Left lung (tissue), 10 donors: ENCODE data around the gene ST6GALNAC3. TPM values are rescaled to one million over a fixed set of nuclear protein-coding genes. Genes with fewer than 3 reads are reported as not detected.

Experiments used
- ATAC-seq: fragments of 200-7000 bp; cut with Tn5 transposase; one replicate; pipeline ENCODE4 v1.9.1; 2020; ENCODE audit warnings: moderate library complexity
- DNase-seq, 4 donors: peaks; one replicate each; pipeline ENCODE4 v3.0.0-alpha.2; 2013 to 2020
- H3K27ac ChIP-seq, 2 donors: fragments of 200-600 bp; sonication (generic) in 1 of 2; one replicate each; pipeline versions ENCODE4 v1.5.0 to v1.8.0; 2020 to 2021
- H3K27me3 ChIP-seq, 2 donors: fragments of 200-600 bp; sonication (generic) in 1 of 2; one replicate each; pipeline versions ENCODE4 v1.5.0 to v1.8.0; 2020 to 2021
- H3K36me3 ChIP-seq, 2 donors: fragments of 200-600 bp; sonication (generic) in 1 of 2; one replicate each; pipeline versions ENCODE4 v1.5.0 to v1.8.0; 2020 to 2021
- H3K4me1 ChIP-seq, 2 donors: fragments of 200-600 bp; one replicate each; pipeline ENCODE4 v1.8.0; 2021
- H3K4me3 ChIP-seq, 2 donors: fragments of 200-600 bp; sonication (generic) in 1 of 2; one replicate each; pipeline versions ENCODE4 v1.5.0 to v1.8.0; 2020 to 2021; ENCODE audit warnings: mild to moderate bottlenecking in 1 of 2
- H3K9me3 ChIP-seq, 2 donors: fragments of 200-600 bp; sonication (generic) in 1 of 2; one replicate each; pipeline versions ENCODE4 v1.5.0 to v1.8.0; 2020 to 2021
- intact Hi-C, 2 donors: fragments of 100-400 bp; cut with DNase I; formaldehyde crosslinking; loops; one replicate each; pipeline versions ENCODE4 v1.11.2 to v1.14.2; 2022
- polyA plus RNA-seq, 6 donors: library from polyadenylated mRNA; unstranded; fragments of 120-200 nt; gene quantifications; one replicate each; pipeline ENCODE4 v1.2.1, GENCODE V29; 2013; ENCODE audit not compliant: insufficient read length in 6 of 6
- total RNA-seq, 2 donors: library from RNA; stranded (reverse); fragmentation: NEBNext Ultra II Directional; extraction: Animal tissue kit (Norgen Biotek cat#: 25700); gene quantifications; one replicate each; pipeline ENCODE4 v1.2.1, GENCODE V29; 2021
- TF ChIP-seq, protein P1 (sequence below), 2 donors: fragments of 200-600 bp; sonication (generic) in 1 of 2; IDR thresholded peaks; one replicate each; pipeline versions ENCODE4 v1.5.0 to v1.8.0; 2021; ENCODE audit warnings: antibody characterized with exemption in 2 of 2
- donor health status: DM: no; HTN: yes; CAD: no.
- donor health status: DM: no; HTN: no; CAD: no.

The ST6GALNAC3 gene
- total and polyA plus RNA-seq, 8 donors: 3.4 to 37.7 (median 30.1) TPM

DNA sequence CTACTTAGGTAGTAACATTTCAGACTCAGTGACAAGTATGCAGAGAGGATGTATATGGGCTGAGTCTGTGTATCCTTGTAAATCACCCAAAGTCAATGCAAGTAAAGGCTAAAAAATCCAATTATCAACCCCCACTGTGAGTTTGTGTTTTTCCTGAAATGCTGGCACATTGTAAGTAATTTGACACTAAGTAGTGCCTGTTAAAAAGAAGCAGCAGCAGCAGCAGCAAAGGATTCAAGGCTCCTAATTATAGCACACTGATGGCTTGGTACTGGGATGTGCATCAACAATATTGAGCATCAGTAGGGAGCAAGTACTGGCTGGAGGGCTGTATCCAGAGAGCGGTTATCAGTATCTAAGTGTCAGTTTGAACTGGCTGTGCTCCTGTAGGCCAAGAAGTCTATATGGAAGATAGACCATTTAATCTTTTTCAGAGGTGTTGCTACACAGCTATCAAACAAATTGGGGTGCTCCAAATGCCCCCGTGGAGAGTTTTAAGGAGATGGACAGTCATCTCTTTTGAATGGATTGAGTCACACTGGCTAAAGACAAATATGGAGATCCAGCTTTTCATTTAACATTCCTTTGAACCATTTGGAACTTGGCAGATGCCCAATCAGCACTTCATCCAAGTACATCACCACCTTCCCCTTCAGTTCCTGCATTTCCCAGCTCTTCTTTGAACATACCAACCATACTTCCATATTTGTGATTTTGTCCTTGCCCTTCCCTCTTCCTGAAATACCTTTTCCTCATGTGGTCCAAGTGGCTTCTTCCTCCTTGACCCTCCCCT lies 551.5 kb downstream of the ST6GALNAC3 start:
- Histone ChIP-seq H3K27me3 (no peaks in the 10 kb centered on the region), H3K9me3 (no peaks in the 10 kb centered on the region), H3K4me3 (no peak overlapping the region), H3K4me1 (no peaks in the 10 kb centered on the region), H3K27ac (no peak overlapping the region), H3K36me3 (no peaks in the 10 kb centered on the region)
- intact Hi-C loops: no loop called here
- ATAC-seq (no peak), DNase-seq (no peak)
- TF ChIP-seq, protein P1, sequence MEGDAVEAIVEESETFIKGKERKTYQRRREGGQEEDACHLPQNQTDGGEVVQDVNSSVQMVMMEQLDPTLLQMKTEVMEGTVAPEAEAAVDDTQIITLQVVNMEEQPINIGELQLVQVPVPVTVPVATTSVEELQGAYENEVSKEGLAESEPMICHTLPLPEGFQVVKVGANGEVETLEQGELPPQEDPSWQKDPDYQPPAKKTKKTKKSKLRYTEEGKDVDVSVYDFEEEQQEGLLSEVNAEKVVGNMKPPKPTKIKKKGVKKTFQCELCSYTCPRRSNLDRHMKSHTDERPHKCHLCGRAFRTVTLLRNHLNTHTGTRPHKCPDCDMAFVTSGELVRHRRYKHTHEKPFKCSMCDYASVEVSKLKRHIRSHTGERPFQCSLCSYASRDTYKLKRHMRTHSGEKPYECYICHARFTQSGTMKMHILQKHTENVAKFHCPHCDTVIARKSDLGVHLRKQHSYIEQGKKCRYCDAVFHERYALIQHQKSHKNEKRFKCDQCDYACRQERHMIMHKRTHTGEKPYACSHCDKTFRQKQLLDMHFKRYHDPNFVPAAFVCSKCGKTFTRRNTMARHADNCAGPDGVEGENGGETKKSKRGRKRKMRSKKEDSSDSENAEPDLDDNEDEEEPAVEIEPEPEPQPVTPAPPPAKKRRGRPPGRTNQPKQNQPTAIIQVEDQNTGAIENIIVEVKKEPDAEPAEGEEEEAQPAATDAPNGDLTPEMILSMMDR (IDR thresholded peaks at IDR 0.05): no peak

DNA sequence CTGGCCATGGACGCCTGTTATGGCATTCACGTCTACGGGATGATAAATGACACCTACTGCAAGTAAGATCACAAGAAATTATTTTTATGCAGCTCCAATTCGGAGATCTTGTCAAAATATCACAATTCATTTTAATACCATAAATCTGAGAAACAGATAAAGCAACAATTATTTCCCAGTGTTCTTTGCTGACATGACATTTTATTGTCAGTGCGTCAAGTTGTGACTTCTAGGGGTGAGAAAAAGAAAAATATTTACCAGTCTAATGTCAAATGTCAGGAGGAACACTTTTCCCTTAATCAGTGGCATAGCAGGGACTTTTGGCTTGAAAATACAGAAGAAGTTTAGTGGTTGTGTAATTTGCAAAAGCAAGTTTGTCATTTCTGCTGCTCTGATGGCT lies 553.0 kb downstream of the ST6GALNAC3 start:
- no peak overlapping the region for H3K4me3 ChIP-seq
- H3K9me3 ChIP-seq: no peaks in the 10 kb centered on the region
- DNase-seq (no peak), ATAC-seq (no peak)
- intact Hi-C loops: no loop called here
- H3K27me3 ChIP-seq: no peaks in the 10 kb centered on the region
- H3K4me1 ChIP-seq: no peaks in the 10 kb centered on the region
- TF ChIP-seq, protein P1 (IDR thresholded peaks at IDR 0.05): no peak
- no peaks in the 10 kb centered on the region for H3K36me3 ChIP-seq
- no peak overlapping the region for H3K27ac ChIP-seq

DNA sequence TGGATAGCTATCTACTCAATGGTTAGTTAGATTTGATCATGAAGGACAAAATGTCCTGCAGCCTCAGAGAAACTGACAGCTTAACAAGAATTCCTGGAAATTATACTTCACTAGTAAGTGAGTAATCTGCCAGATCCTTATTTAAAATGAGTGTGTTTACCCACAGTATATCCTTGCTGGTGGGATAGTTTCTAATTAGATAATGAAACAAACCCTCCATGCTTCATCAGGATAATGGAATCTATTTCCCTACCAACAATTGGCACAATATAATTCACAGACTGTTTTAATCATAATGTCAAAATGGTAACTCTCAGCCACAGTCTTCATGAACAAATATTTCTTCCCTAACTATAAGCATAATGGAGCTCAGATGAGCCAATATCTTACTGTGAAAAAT lies 553.4 kb downstream of the ST6GALNAC3 start:
- Histone ChIP-seq H3K4me3 (no peak overlapping the region), H3K27ac (no peak overlapping the region), H3K36me3 (no peaks in the 10 kb centered on the region), H3K9me3 (no peaks in the 10 kb centered on the region), H3K4me1 (no peaks in the 10 kb centered on the region), H3K27me3 (no peaks in the 10 kb centered on the region)
- intact Hi-C loops: no loop called here
- TF ChIP-seq, protein P1 (IDR thresholded peaks at IDR 0.05): no peak
- ATAC-seq (no peak), DNase-seq (no peak)

DNA sequence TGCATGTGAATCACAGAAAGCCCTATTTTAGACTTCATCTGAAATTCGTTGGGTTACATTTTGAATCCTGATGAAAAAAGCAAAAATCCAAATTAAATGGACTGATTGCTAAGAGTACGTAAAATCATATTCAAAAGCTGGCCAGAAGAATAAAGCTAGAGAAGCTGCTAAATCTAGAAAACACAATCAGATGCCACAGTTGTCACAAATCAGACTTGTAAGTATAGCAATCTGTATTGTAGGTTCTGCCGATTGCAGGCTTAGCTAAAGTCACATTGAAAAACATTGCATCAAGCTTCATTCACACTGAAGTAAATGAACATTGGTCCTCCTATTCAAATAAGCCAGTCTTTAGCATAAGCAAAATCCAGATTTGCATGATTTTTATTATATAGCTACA lies 557.6 kb downstream of the ST6GALNAC3 start:
- TF ChIP-seq, protein P1 (IDR thresholded peaks at IDR 0.05): no peak
- Histone ChIP-seq H3K27ac (no peak overlapping the region), H3K4me1 (no peaks in the 10 kb centered on the region), H3K4me3 (no peak overlapping the region), H3K27me3 (no peaks in the 10 kb centered on the region), H3K36me3 (no peaks in the 10 kb centered on the region), H3K9me3 (no peaks in the 10 kb centered on the region)
- intact Hi-C loops: no loop called here
- DNase-seq: no peak
- ATAC-seq: no peak

DNA sequence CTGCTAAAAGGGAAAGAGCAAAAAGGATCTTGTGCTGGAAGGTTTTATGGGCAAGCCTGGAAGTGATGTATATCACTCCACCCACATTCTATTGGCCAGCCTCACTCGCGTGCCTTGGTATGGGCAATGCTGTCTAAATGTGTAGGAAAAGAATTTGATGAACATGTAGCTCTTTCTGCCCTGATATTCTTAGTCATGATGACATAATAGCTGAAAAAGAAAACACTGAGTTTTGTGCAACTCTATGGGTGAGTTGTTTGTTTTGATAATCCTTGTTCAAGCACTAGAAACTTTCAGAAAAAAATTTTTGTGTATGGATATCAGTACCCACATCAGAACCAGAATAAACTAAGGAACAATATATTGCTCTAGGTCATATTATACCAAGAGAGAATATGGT lies 561.2 kb downstream of the ST6GALNAC3 start:
- Histone ChIP-seq H3K27ac (no peak overlapping the region), H3K27me3 (no peaks in the 10 kb centered on the region), H3K4me3 (no peak overlapping the region), H3K36me3 (no peaks in the 10 kb centered on the region), H3K4me1 (no peaks in the 10 kb centered on the region), H3K9me3 (no peaks in the 10 kb centered on the region)
- intact Hi-C loops: no loop called here
- DNase-seq: no peak
- TF ChIP-seq, protein P1 (IDR thresholded peaks at IDR 0.05): no peak
- no peak for ATAC-seq
